Neuronal stem cell (in vitro differentiated cells): Measurements from ENCODE around the gene SEMA6A. TPM values are rescaled to one million over a fixed set of nuclear protein-coding genes. Genes with fewer than 3 reads are reported as not detected.
A peak's percentile ranks its signal among the peaks of the same experiment; 100 is the strongest.

ENCODE experiments used
- DNase-seq: peaks from one replicate; pipeline ENCODE4 v3.0.0-alpha.2; 2013; ENCODE audit warnings: low spot score
- H2AFZ ChIP-seq: one replicate; pipeline ENCODE4 v1.6.1; 2013; ENCODE audit warnings: mild to moderate bottlenecking, low read length, inconsistent platforms
- H2AK5ac ChIP-seq: 2 replicates; pipeline ENCODE4 v1.6.1; 2013; ENCODE audit warnings: low read depth, mild to moderate bottlenecking, inconsistent platforms, low read length, moderate library complexity, mixed read lengths
- H2BK120ac ChIP-seq: 2 replicates; pipeline ENCODE4 v1.6.1; 2013; ENCODE audit warnings: low read depth, mild to moderate bottlenecking, inconsistent platforms, low read length, moderate library complexity, mixed read lengths
- H2BK12ac ChIP-seq: one replicate; pipeline ENCODE4 v1.6.1; 2013; ENCODE audit warnings: low read length, inconsistent platforms
- H2BK15ac ChIP-seq: 2 replicates; pipeline ENCODE4 v1.6.1; 2013; ENCODE audit warnings: mild to moderate bottlenecking, low read length, inconsistent platforms, mixed read lengths
- H2BK5ac ChIP-seq: one replicate; pipeline ENCODE4 v1.6.1; 2013; ENCODE audit warnings: inconsistent platforms, mild to moderate bottlenecking, low read length, moderate library complexity
- H3K14ac ChIP-seq: one replicate; pipeline ENCODE4 v1.6.1; 2013; ENCODE audit warnings: low read length, inconsistent platforms
- H3K18ac ChIP-seq: 2 replicates; pipeline ENCODE4 v1.6.1; 2013; ENCODE audit warnings: low read length, inconsistent platforms
- H3K23ac ChIP-seq: 2 replicates; pipeline ENCODE4 v1.6.1; 2013; ENCODE audit warnings: low read depth, mild to moderate bottlenecking, mixed read lengths, low read length, inconsistent platforms; ENCODE audit not compliant: poor library complexity
- H3K27ac ChIP-seq: replicated peaks from 3 replicates; pipeline ENCODE4 v1.5.1; 2013; ENCODE audit warnings: low read length, inconsistent platforms
- H3K27me3 ChIP-seq, 3 experiments: 2 replicates each; pipeline ENCODE4 v1.6.1; 2013; ENCODE audit warnings: low read length in 3 of 3, mild to moderate bottlenecking in 2 of 3, inconsistent platforms in 1 of 3, low read depth in 1 of 3, mixed read lengths in 1 of 3, moderate library complexity in 1 of 3; ENCODE audit not compliant: control insufficient read depth in 3 of 3, insufficient read depth in 3 of 3
- H3K36me3 ChIP-seq, 2 donors: replicated peaks in 1 of 2; 2 replicates each; pipeline ENCODE4 v1.6.1; 2013; ENCODE audit warnings: low read length in 2 of 2; ENCODE audit not compliant: control insufficient read depth in 2 of 2, insufficient read depth in 2 of 2
- H3K4ac ChIP-seq: 2 replicates; pipeline ENCODE4 v1.6.1; 2013; ENCODE audit warnings: inconsistent platforms, mild to moderate bottlenecking, low read length, moderate library complexity
- H3K4me1 ChIP-seq, 2 donors: 1 replicate in 1 of 2; 2 replicates in 1 of 2; pipeline ENCODE4 v1.6.1; 2013; ENCODE audit warnings: low read length in 2 of 2, low read depth in 1 of 2; ENCODE audit not compliant: control insufficient read depth in 2 of 2, insufficient read depth in 1 of 2
- H3K4me2 ChIP-seq: one replicate; pipeline ENCODE4 v1.6.1; 2013; ENCODE audit warnings: mild to moderate bottlenecking, low read length, inconsistent platforms; ENCODE audit not compliant: insufficient read depth, poor library complexity, severe bottlenecking
- H3K4me3 ChIP-seq, 2 donors: 2 replicates each; pipeline ENCODE4 v1.5.1; 2013; ENCODE audit warnings: low read length in 2 of 2, mild to moderate bottlenecking in 2 of 2, inconsistent platforms in 1 of 2, moderate library complexity in 1 of 2
- H3K79me1 ChIP-seq: one replicate; pipeline ENCODE4 v1.6.1; 2013; ENCODE audit warnings: low read depth, mild to moderate bottlenecking, inconsistent platforms, low read length, moderate library complexity
- H3K9ac ChIP-seq: one replicate; pipeline ENCODE4 v1.6.1; 2013; ENCODE audit warnings: mild to moderate bottlenecking, low read depth, low read length, inconsistent platforms; ENCODE audit not compliant: poor library complexity
- H3K9me3 ChIP-seq, 2 donors: replicated peaks in 1 of 2; 2 replicates each; pipeline versions ENCODE3 to v1.6.1; 2013; ENCODE audit warnings: low read length in 2 of 2, mild to moderate bottlenecking in 2 of 2, inconsistent platforms in 1 of 2, low read depth in 1 of 2, mixed read lengths in 1 of 2, moderate library complexity in 1 of 2; ENCODE audit not compliant: control insufficient read depth in 2 of 2, insufficient read depth in 1 of 2
- H4K8ac ChIP-seq: one replicate; pipeline ENCODE4 v1.6.1; 2013; ENCODE audit warnings: low read depth, mild to moderate bottlenecking, inconsistent platforms, low read length, moderate library complexity
- H4K91ac ChIP-seq: one replicate; pipeline ENCODE4 v1.6.1; 2013; ENCODE audit warnings: low read length, low read depth, mild to moderate bottlenecking, inconsistent platforms; ENCODE audit not compliant: poor library complexity
- WGBS, 2 donors: extraction: QIAGEN DNeasy Blood & Tissue Kit; methylation state at CpG; one replicate each; pipeline ENCODE4 v1.1.7; 2013; ENCODE audit warnings: missing lambda C conversion rate in 2 of 2, mixed read lengths in 1 of 2; ENCODE audit not compliant: insufficient read length in 2 of 2, insufficient replicate concordance in 1 of 2; ENCODE audit errors: extremely low coverage in 2 of 2; 5-methylcytosine and 5-hydroxymethylcytosine counted together
- polyA plus RNA-seq, 2 experiments: library from polyadenylated mRNA; stranded (reverse); fragments of 200-250 nt; gene quantifications; one replicate each; pipeline ENCODE4 v1.2.3, GENCODE V29; 2013

SEMA6A gene, protein sequence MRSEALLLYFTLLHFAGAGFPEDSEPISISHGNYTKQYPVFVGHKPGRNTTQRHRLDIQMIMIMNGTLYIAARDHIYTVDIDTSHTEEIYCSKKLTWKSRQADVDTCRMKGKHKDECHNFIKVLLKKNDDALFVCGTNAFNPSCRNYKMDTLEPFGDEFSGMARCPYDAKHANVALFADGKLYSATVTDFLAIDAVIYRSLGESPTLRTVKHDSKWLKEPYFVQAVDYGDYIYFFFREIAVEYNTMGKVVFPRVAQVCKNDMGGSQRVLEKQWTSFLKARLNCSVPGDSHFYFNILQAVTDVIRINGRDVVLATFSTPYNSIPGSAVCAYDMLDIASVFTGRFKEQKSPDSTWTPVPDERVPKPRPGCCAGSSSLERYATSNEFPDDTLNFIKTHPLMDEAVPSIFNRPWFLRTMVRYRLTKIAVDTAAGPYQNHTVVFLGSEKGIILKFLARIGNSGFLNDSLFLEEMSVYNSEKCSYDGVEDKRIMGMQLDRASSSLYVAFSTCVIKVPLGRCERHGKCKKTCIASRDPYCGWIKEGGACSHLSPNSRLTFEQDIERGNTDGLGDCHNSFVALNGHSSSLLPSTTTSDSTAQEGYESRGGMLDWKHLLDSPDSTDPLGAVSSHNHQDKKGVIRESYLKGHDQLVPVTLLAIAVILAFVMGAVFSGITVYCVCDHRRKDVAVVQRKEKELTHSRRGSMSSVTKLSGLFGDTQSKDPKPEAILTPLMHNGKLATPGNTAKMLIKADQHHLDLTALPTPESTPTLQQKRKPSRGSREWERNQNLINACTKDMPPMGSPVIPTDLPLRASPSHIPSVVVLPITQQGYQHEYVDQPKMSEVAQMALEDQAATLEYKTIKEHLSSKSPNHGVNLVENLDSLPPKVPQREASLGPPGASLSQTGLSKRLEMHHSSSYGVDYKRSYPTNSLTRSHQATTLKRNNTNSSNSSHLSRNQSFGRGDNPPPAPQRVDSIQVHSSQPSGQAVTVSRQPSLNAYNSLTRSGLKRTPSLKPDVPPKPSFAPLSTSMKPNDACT
- 42.9 TPM for polyA plus RNA-seq (2013, experiment 1 of 2)
- polyA plus RNA-seq (2013, experiment 2 of 2) = 45.0 TPM

- peak; percentile 97 for DNase-seq
Observed at GRCh38 chr5:116574367-116575325, at the start of gene SEMA6A. TSS of gene SEMA6A (minus strand) at chr5:116574823. CDS start at chr5:116504944, 69,879 bp downstream.

GRCh38 chr5:116622375-116623050 lies 47.9 kb upstream of the SEMA6A start:
- H2BK12ac ChIP-seq = no peak overlapping the region
- H3K4me3 ChIP-seq = no peak overlapping the region
- H2BK15ac ChIP-seq = no peak overlapping the region
- H3K4ac ChIP-seq = no peak overlapping the region
- H2AFZ ChIP-seq = peak overlapping the region; percentile 57
- no peak overlapping the region for H3K23ac ChIP-seq
- no peak overlapping the region for H3K4me2 ChIP-seq
- DNase-seq = no peak
- H3K27ac ChIP-seq = no peak overlapping the region
- H2BK120ac ChIP-seq = no peak overlapping the region
- WGBS, 2 donors = no CpG with 5 or more reads among the region's 7 CpGs
- no peak overlapping the region for H4K8ac ChIP-seq
- no peak overlapping the region for H2AK5ac ChIP-seq
- H2BK5ac ChIP-seq = no peak overlapping the region
- peaks cover 5 to 6% of the 10 kb centered on the region in 2 donors for H3K4me1 ChIP-seq
- no peaks in the 10 kb centered on the region for H3K36me3 ChIP-seq
- H3K14ac ChIP-seq = no peak overlapping the region
- H4K91ac ChIP-seq = no peak overlapping the region
- no peaks in the 10 kb centered on the region for H3K27me3 ChIP-seq
- no peak overlapping the region for H3K9ac ChIP-seq
- H3K79me1 ChIP-seq = no peaks in the 10 kb centered on the region
- no peak overlapping the region for H3K18ac ChIP-seq
- no peaks in the 10 kb centered on the region for H3K9me3 ChIP-seq

More at GRCh38 chr5:116574367-116575325, at the start of gene SEMA6A:
- H3K79me1 ChIP-seq = no peaks in the 10 kb centered on the region
- peak within 1 kb of the TSS; percentile 94 for H3K4me2 ChIP-seq
- H3K4ac ChIP-seq = peak within 1 kb of the TSS; percentile 67
- peak within 1 kb of the TSS; percentile 94 for H3K14ac ChIP-seq
- H3K23ac ChIP-seq = peak within 1 kb of the TSS; percentile 90
- peaks cover 2 to 6% of the 10 kb centered on the region in 2 donors for H3K4me1 ChIP-seq
- H3K9ac ChIP-seq = peak within 1 kb of the TSS; percentile 99
- H4K91ac ChIP-seq = no peak within 1 kb of the TSS
- H2BK15ac ChIP-seq = peak within 1 kb of the TSS; percentile 98
- no peaks in the 10 kb centered on the region for H3K36me3 ChIP-seq
- H2AFZ ChIP-seq = peak within 1 kb of the TSS; percentile 92
- peak within 1 kb of the TSS; percentile 83 for H2AK5ac ChIP-seq
- peak within 1 kb of the TSS; percentile 93 for H2BK12ac ChIP-seq
- H3K27me3 ChIP-seq = no peaks in the 10 kb centered on the region
- H2BK5ac ChIP-seq = peak within 1 kb of the TSS; percentile 88
- no peak within 1 kb of the TSS for H4K8ac ChIP-seq
- peak within 1 kb of the TSS; percentile 86 for H3K27ac ChIP-seq
- H3K18ac ChIP-seq = peak within 1 kb of the TSS; percentile 89
- no peaks in the 10 kb centered on the region for H3K9me3 ChIP-seq
- H3K4me3 ChIP-seq = peak within 1 kb of the TSS; percentile 69 to 90
- WGBS, 2 donors = no CpG with 5 or more reads among the region's 66 CpGs
- peak within 1 kb of the TSS; percentile 10 for H2BK120ac ChIP-seq

DNA sequence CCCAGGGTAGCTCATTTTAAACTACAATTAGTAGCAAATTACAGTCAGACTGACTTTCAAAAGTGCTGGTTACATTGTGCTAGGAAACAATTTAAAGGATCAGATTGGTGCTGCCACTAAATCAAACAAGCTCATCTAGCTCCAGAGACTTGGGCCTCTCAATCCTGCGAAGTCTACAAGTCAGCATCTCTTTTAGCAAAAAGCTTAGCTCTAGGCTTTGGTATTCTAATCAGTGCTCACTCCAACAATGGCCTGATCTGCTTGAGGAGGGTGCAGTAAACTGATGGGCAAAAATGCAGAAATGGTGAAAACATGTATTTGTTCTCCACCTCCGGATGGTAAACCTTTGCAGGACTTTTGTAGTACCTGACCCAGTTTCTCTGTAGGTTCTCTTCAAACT lies 47.0 kb upstream of the SEMA6A start:
- H3K14ac ChIP-seq = no peak overlapping the region
- no CpG with 5 or more reads among the region's 2 CpGs for WGBS, 2 donors
- no peak overlapping the region for H2BK5ac ChIP-seq
- no peak overlapping the region for H2AK5ac ChIP-seq
- no peak overlapping the region for H3K4me3 ChIP-seq
- no peaks in the 10 kb centered on the region for H3K79me1 ChIP-seq
- no peak overlapping the region for H2BK12ac ChIP-seq
- no peak overlapping the region for H3K23ac ChIP-seq
- no peak overlapping the region for H3K9ac ChIP-seq
- H3K27ac ChIP-seq = no peak overlapping the region
- no peak overlapping the region for H3K4me2 ChIP-seq
- H3K4ac ChIP-seq = no peak overlapping the region
- no peak for DNase-seq
- peaks cover 5 to 6% of the 10 kb centered on the region in 2 donors for H3K4me1 ChIP-seq
- H3K27me3 ChIP-seq = no peaks in the 10 kb centered on the region
- no peak overlapping the region for H4K8ac ChIP-seq
- no peak overlapping the region for H4K91ac ChIP-seq
- no peak overlapping the region for H3K18ac ChIP-seq
- peak overlapping the region; percentile 57 for H2AFZ ChIP-seq
- no peaks in the 10 kb centered on the region for H3K36me3 ChIP-seq
- H2BK120ac ChIP-seq = no peak overlapping the region
- no peak overlapping the region for H2BK15ac ChIP-seq
- H3K9me3 ChIP-seq = no peaks in the 10 kb centered on the region
